Right lobe of liver (tissue), 4 donors: ENCODE results near the gene REV3L.

ENCODE experiments used
- CTCF ChIP-seq, 4 donors: fragments of 200-600 bp in 3 of 4; fragments of 450-650 bp in 1 of 4; IDR thresholded peaks; one replicate each; pipeline versions ENCODE4 v1.5.1 to v1.8.0; 2016 to 2022; ENCODE audit warnings: antibody characterized with exemption in 4 of 4, mild to moderate bottlenecking in 2 of 4
- POLR2A ChIP-seq: fragments of 450-650 bp; IDR thresholded peaks from one replicate; pipeline ENCODE4 v1.6.1; 2017; ENCODE audit warnings: antibody characterized with exemption, mild to moderate bottlenecking
- donor health status: DM: no; HTN: no; CAD: no.
- donor health status: DM: no; HTN: no; CAD: no.
- donor health status: DM: no; HTN: yes; CAD: no.

GRCh38 chr6:111339294-111339693 lies 143.7 kb downstream of the REV3L start:
- TF ChIP-seq POLR2A (no peak), CTCF (IDR thresholded peaks at IDR 0.05) (no peak)
